ENCODE measurements around the gene SYNDIG1. TPM values are rescaled to one million over a fixed set of nuclear protein-coding genes. Genes with fewer than 3 reads are reported as not detected.

The SYNDIG1 gene
- total RNA-seq, 6 experiments from 2014 or later, result 0.14 to 0.31 TPM; not detected in 4

GRCh38 chr20:24437196-24438082 is 32.0 kb upstream of the SYNDIG1 start:
- no peaks in the 10 kb centered on the region for H3K4me1 Mint-ChIP-seq (ENCODE audit: low read depth)
- TF ChIP-seq CTCF (IDR thresholded peaks at IDR 0.05), result no peak
- H3K27me3 Mint-ChIP-seq (ENCODE audit: insufficient read depth), result peaks cover 26% of the 10 kb centered on the region
- H3K4me3 Mint-ChIP-seq, result no peak overlapping the region
- H3K36me3 Mint-ChIP-seq (ENCODE audit: low read depth), result no peaks in the 10 kb centered on the region
- no peak for DNase-seq
- H3K27ac Mint-ChIP-seq, result no peak overlapping the region
- no peaks in the 10 kb centered on the region for H3K9me3 Mint-ChIP-seq

- no peak for TF ChIP-seq CTCF (IDR thresholded peaks at IDR 0.05)
- H3K4me1 Mint-ChIP-seq (ENCODE audit: low read depth), result no peaks in the 10 kb centered on the region
- DNase-seq, result no peak
- H3K27ac Mint-ChIP-seq, result no peak overlapping the region
- H3K9me3 Mint-ChIP-seq, result no peaks in the 10 kb centered on the region
- H3K4me3 Mint-ChIP-seq, result no peak overlapping the region
- H3K36me3 Mint-ChIP-seq (ENCODE audit: low read depth), result no peaks in the 10 kb centered on the region
- peaks cover 25% of the 10 kb centered on the region for H3K27me3 Mint-ChIP-seq (ENCODE audit: insufficient read depth)
Measured at GRCh38 chr20:24438331-24438730, 31.1 kb upstream of the SYNDIG1 start.

- no peaks in the 10 kb centered on the region for H3K36me3 Mint-ChIP-seq (ENCODE audit: low read depth)
Measured at GRCh38 chr20:24439737-24440387, 29.6 kb upstream of the SYNDIG1 start.

GRCh38 chr20:24441661-24442060 is 27.8 kb upstream of the SYNDIG1 start:
- Mint-ChIP-seq H3K4me3 (no peak overlapping the region), H3K27ac (no peak overlapping the region), H3K27me3 (ENCODE audit: insufficient read depth) (peaks cover 34% of the 10 kb centered on the region), H3K4me1 (ENCODE audit: low read depth) (no peaks in the 10 kb centered on the region), H3K36me3 (ENCODE audit: low read depth) (no peaks in the 10 kb centered on the region), H3K9me3 (no peaks in the 10 kb centered on the region)
- no peak for TF ChIP-seq CTCF (IDR thresholded peaks at IDR 0.05)
- DNase-seq, result no peak

More at GRCh38 chr20:24439737-24440387, 29.6 kb upstream of the SYNDIG1 start:
- H3K27me3 Mint-ChIP-seq (ENCODE audit: insufficient read depth), result peaks cover 32% of the 10 kb centered on the region
- DNase-seq, result no peak
- TF ChIP-seq CTCF (IDR thresholded peaks at IDR 0.05), result no peak
- H3K4me3 Mint-ChIP-seq, result no peak overlapping the region
- H3K27ac Mint-ChIP-seq, result no peak overlapping the region
- no peaks in the 10 kb centered on the region for H3K4me1 Mint-ChIP-seq (ENCODE audit: low read depth)
- no peaks in the 10 kb centered on the region for H3K9me3 Mint-ChIP-seq

GRCh38 chr20:24442909-24443308 is 26.5 kb upstream of the SYNDIG1 start:
- TF ChIP-seq CTCF (IDR thresholded peaks at IDR 0.05), result no peak
- DNase-seq, result no peak
- H3K27me3 Mint-ChIP-seq (ENCODE audit: insufficient read depth), result peaks cover 45% of the 10 kb centered on the region
- no peak overlapping the region for H3K4me3 Mint-ChIP-seq
- no peaks in the 10 kb centered on the region for H3K4me1 Mint-ChIP-seq (ENCODE audit: low read depth)
- H3K27ac Mint-ChIP-seq, result no peak overlapping the region
- H3K9me3 Mint-ChIP-seq, result no peaks in the 10 kb centered on the region
- no peaks in the 10 kb centered on the region for H3K36me3 Mint-ChIP-seq (ENCODE audit: low read depth)
